ENCODE data around the gene KCNQ1. TPM values are rescaled to one million over a fixed set of nuclear protein-coding genes. Genes with fewer than 3 reads are reported as not detected.

Gene KCNQ1
- total RNA-seq, 4 donors from 2014 or later, result 3.2 to 12.7 (median 5.5) TPM

- TF ChIP-seq CTCF (IDR thresholded peaks at IDR 0.05; ENCODE audit: low read depth), result no peak
These were observed 144.2 kb downstream of the KCNQ1 start for GRCh38 chr11:2588809-2589537.

- TF ChIP-seq CTCF (IDR thresholded peaks at IDR 0.05; ENCODE audit: low read depth), result no peak
These were observed 144.7 kb downstream of the KCNQ1 start for GRCh38 chr11:2589538-2589934.

GRCh38 chr11:2590131-2590964 lies 145.5 kb downstream of the KCNQ1 start:
- no peak for TF ChIP-seq CTCF (IDR thresholded peaks at IDR 0.05; ENCODE audit: low read depth)

- TF ChIP-seq CTCF (IDR thresholded peaks at IDR 0.05; ENCODE audit: low read depth), result no peak
These were observed 146.4 kb downstream of the KCNQ1 start for GRCh38 chr11:2590965-2591754.

- no peak for TF ChIP-seq CTCF (IDR thresholded peaks at IDR 0.05; ENCODE audit: low read depth)
These were observed 147.0 kb downstream of the KCNQ1 start for GRCh38 chr11:2591805-2592204.

GRCh38 chr11:2592559-2593392 lies 148.0 kb downstream of the KCNQ1 start:
- TF ChIP-seq CTCF (IDR thresholded peaks at IDR 0.05; ENCODE audit: low read depth), result no peak
